Measurements from ENCODE around the gene INTS6. TPM values are rescaled to one million over a fixed set of nuclear protein-coding genes. Genes with fewer than 3 reads are reported as not detected.

Gene INTS6
- total RNA-seq, 1 donor from 2014 or later, result 34.3 TPM

GRCh38 chr13:51478418-51479198 lies 25.8 kb upstream of the INTS6 start:
- ATAC-seq, result no peak
- intact Hi-C loops (cut with DNase I), result no loop called here
- Histone ChIP-seq H3K27me3 (no peaks in the 10 kb centered on the region), H3K36me3 (no peaks in the 10 kb centered on the region), H3K9me3 (no peaks in the 10 kb centered on the region), H3K4me3 (no peak overlapping the region), H3K4me1 (no peaks in the 10 kb centered on the region), H3K27ac (no peak overlapping the region)
- no peak for DNase-seq
- TF ChIP-seq CTCF (IDR thresholded peaks at IDR 0.05), result no peak

- Histone ChIP-seq H3K27ac (no peak overlapping the region), H3K36me3 (no peaks in the 10 kb centered on the region), H3K4me3 (no peak overlapping the region), H3K4me1 (no peaks in the 10 kb centered on the region), H3K27me3 (no peaks in the 10 kb centered on the region), H3K9me3 (no peaks in the 10 kb centered on the region)
- DNase-seq (no peak), ATAC-seq (no peak)
- intact Hi-C loops (cut with DNase I), result no loop called here
- no peak for TF ChIP-seq CTCF (IDR thresholded peaks at IDR 0.05)
Measured at GRCh38 chr13:51477653-51478324, 25.0 kb upstream of the INTS6 start.

GRCh38 chr13:51477149-51477548 lies 24.3 kb upstream of the INTS6 start:
- no peak overlapping the region for H3K27ac ChIP-seq
- no peaks in the 10 kb centered on the region for H3K9me3 ChIP-seq
- H3K4me1 ChIP-seq, result no peaks in the 10 kb centered on the region
- TF ChIP-seq CTCF (IDR thresholded peaks at IDR 0.05), result no peak
- no peaks in the 10 kb centered on the region for H3K27me3 ChIP-seq
- DNase-seq (no peak), ATAC-seq (no peak)
- intact Hi-C loops (cut with DNase I), result no loop called here
- no peak overlapping the region for H3K4me3 ChIP-seq
- H3K36me3 ChIP-seq, result no peaks in the 10 kb centered on the region

DNA sequence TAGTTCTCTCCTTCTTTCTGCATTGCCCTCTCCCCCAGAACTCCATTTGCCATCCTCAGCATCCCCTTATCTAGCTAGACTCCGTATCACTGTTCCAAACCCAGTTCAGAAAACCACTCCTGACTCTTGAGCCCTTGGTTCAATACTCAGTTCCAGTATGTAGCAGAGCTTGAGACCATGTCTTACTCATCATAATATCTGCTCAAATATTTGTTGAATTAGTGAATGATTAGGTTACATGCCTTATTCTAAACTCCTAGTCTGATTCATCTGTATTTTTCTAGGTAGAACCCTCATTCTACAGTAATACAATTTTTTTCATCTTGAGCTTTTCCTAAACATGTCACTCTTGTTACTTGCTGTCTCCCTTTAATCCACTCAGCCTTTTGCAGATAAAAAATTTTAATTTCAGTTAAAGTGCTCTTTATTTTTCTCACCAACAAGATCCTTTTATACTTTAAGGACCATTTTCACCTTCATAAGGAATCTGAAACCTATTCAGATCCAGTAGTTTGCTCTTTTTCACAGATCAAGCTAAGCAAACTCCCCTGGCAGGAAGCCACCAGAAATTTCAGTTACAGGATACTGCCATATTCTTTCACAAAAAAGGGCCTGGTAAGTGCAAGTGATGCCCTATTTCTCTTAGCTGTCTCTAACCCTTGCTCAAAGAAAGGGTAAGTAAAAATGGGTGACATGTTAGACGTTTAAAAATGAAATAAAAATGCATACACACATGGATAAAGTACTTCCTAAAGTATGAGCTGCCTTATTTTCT lies 23.1 kb upstream of the INTS6 start:
- no peak for ATAC-seq
- H3K36me3 ChIP-seq, result no peaks in the 10 kb centered on the region
- H3K4me3 ChIP-seq, result no peak overlapping the region
- H3K27me3 ChIP-seq, result no peaks in the 10 kb centered on the region
- TF ChIP-seq CTCF (IDR thresholded peaks at IDR 0.05), result no peak
- intact Hi-C loops (cut with DNase I), result no loop called here
- no peak for DNase-seq
- H3K4me1 ChIP-seq, result no peaks in the 10 kb centered on the region
- H3K27ac ChIP-seq, result no peak overlapping the region
- no peaks in the 10 kb centered on the region for H3K9me3 ChIP-seq

DNA sequence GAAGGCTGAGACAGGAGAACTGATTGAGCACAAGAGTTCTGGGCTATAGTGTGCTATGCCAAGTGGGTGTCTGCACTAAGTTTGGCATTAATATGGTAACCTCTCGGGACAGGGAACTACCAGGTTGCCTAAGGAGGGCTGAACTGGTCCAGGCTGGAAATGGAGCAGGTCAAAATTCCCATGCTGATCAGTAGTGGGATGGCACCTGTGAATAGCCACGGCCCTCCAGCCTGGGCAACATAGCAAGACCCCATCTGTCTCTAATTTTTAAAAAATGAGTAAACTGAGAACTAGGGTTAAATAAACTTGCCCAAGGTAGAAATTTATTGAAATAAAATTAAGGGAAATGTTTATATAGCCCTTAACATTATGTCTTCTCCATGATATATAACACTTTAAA lies 17.0 kb upstream of the INTS6 start:
- ATAC-seq, result no peak
- no peaks in the 10 kb centered on the region for H3K27me3 ChIP-seq
- TF ChIP-seq CTCF (IDR thresholded peaks at IDR 0.05), result no peak
- no peak for DNase-seq
- no peaks in the 10 kb centered on the region for H3K4me1 ChIP-seq
- no peaks in the 10 kb centered on the region for H3K36me3 ChIP-seq
- H3K4me3 ChIP-seq, result no peak overlapping the region
- intact Hi-C loops (cut with DNase I), result no loop called here
- no peaks in the 10 kb centered on the region for H3K9me3 ChIP-seq
- H3K27ac ChIP-seq, result no peak overlapping the region
